IMR-90 (cell line): ENCODE measurements around the gene DCTN2. TPM values are rescaled to one million over a fixed set of nuclear protein-coding genes. Genes with fewer than 3 reads are reported as not detected.
"Not testable (repeated sequence)": the region's sequence is repeated elsewhere in the genome, so short reads cannot be mapped to it uniquely, and the experiment has no call there.

ENCODE experiments used
- ATAC-seq: fragments of 200-7000 bp; cut with Tn5 transposase; 2 replicates; pipeline ENCODE4 v1.9.1; 2020; ENCODE audit warnings: low read depth, mild to moderate bottlenecking, moderate library complexity
- BruUV-seq: library from RNA; stranded (reverse); fragments of 400-500 nt; replicated peaks from 2 replicates; lab custom pipeline; 2021; lab: Mats Ljungman, UMichigan
- CTCF ChIA-PET: fragments of 300-600 bp; formaldehyde crosslinking; extraction: SDS; loops from one replicate; lab custom pipeline; 2021; ENCODE audit warnings: antibody characterized with exemption; lab: Yijun Ruan, JAX
- POLR2A ChIA-PET: fragments of 300-600 bp; sonication (Branson Sonifier 250); formaldehyde crosslinking; loops from one replicate; lab custom pipeline; 2022; ENCODE audit warnings: antibody characterized with exemption; ENCODE audit not compliant: unreplicated experiment; lab: Charles Lee
- DNase-seq: peaks from one replicate; pipeline ENCODE4 v3.0.0; 2013
- H2AFZ ChIP-seq: replicated peaks from 2 replicates; pipeline ENCODE3; 2013; ENCODE audit warnings: low read length, mild to moderate bottlenecking; ENCODE audit not compliant: poor library complexity
- H2AK5ac ChIP-seq: 2 replicates; pipeline ENCODE4 v1.6.1; 2013; ENCODE audit warnings: low read depth, low read length, inconsistent platforms
- H2AK9ac ChIP-seq: replicated peaks from 2 replicates; pipeline ENCODE3; 2013; ENCODE audit warnings: mild to moderate bottlenecking, low read depth, low read length, moderate library complexity; ENCODE audit not compliant: poor library complexity
- H2BK120ac ChIP-seq: 2 replicates; pipeline ENCODE4 v1.6.1; 2013; ENCODE audit warnings: low read depth, low read length, inconsistent platforms
- H2BK15ac ChIP-seq: 3 replicates; pipeline ENCODE4 v1.6.1; 2013; ENCODE audit warnings: low read depth, low read length, inconsistent platforms
- H2BK20ac ChIP-seq: 2 replicates; pipeline ENCODE4 v1.6.1; 2013; ENCODE audit warnings: low read depth, mild to moderate bottlenecking, inconsistent platforms, low read length, moderate library complexity
- H2BK5ac ChIP-seq: 2 replicates; pipeline ENCODE4 v1.6.1; 2013; ENCODE audit warnings: mild to moderate bottlenecking, low read depth, low read length, inconsistent platforms; ENCODE audit not compliant: poor library complexity, severe bottlenecking
- H3K14ac ChIP-seq: replicated peaks from 2 replicates; pipeline ENCODE4 v1.6.1; 2013; ENCODE audit warnings: low read depth, low read length, inconsistent platforms
- H3K18ac ChIP-seq: 2 replicates; pipeline ENCODE4 v1.6.1; 2013; ENCODE audit warnings: low read depth, low read length, control low read depth
- H3K23ac ChIP-seq: 2 replicates; pipeline ENCODE4 v1.6.1; 2013; ENCODE audit warnings: low read depth, low read length, inconsistent platforms
- H3K27ac ChIP-seq: 2 replicates; pipeline ENCODE4 v1.5.1; 2013; ENCODE audit warnings: mild to moderate bottlenecking, control low read depth, low read length; ENCODE audit not compliant: insufficient read depth
- H3K27me3 ChIP-seq: 2 replicates; pipeline ENCODE4 v1.6.1; 2013; ENCODE audit warnings: low read length; ENCODE audit not compliant: control insufficient read depth, insufficient read depth
- H3K36me3 ChIP-seq: 2 replicates; pipeline ENCODE4 v1.6.1; 2013; ENCODE audit warnings: low read length, mixed read lengths; ENCODE audit not compliant: control insufficient read depth, insufficient read depth
- H3K4ac ChIP-seq: 2 replicates; pipeline ENCODE4 v1.6.1; 2013; ENCODE audit warnings: low read depth, low read length, inconsistent platforms
- H3K4me1 ChIP-seq: 2 replicates; pipeline ENCODE4 v1.6.1; 2013; ENCODE audit warnings: low read length, mixed read lengths; ENCODE audit not compliant: control insufficient read depth, insufficient read depth
- H3K4me2 ChIP-seq: 2 replicates; pipeline ENCODE4 v1.6.1; 2013; ENCODE audit warnings: low read depth, mild to moderate bottlenecking, control low read depth, low read length, moderate library complexity
- H3K4me3 ChIP-seq: 2 replicates; pipeline ENCODE4 v1.5.1; 2013; ENCODE audit warnings: low read depth, mild to moderate bottlenecking, control low read depth, low read length, moderate library complexity; ENCODE audit not compliant: insufficient read depth
- H3K56ac ChIP-seq: 2 replicates; pipeline ENCODE4 v1.6.1; 2013; ENCODE audit warnings: low read length, inconsistent platforms; ENCODE audit not compliant: insufficient read depth; ENCODE audit errors: extremely low read depth
- H3K79me1 ChIP-seq, 2 experiments: 2 replicates each; pipeline ENCODE4 v1.6.1; 2013; ENCODE audit warnings: low read length in 2 of 2, inconsistent platforms in 1 of 2, low read depth in 1 of 2
- H3K9ac ChIP-seq: 2 replicates; pipeline ENCODE4 v1.6.1; 2013; ENCODE audit warnings: low read depth, low read length, control low read depth
- H3K9me1 ChIP-seq: 2 replicates; pipeline ENCODE4 v1.6.1; 2013; ENCODE audit warnings: low read length, inconsistent platforms; ENCODE audit not compliant: insufficient read depth
- H3K9me3 ChIP-seq: 2 replicates; pipeline ENCODE4 v1.6.1; 2013; ENCODE audit warnings: low read length; ENCODE audit not compliant: control insufficient read depth, insufficient read depth
- H4K20me1 ChIP-seq: 2 replicates; pipeline ENCODE4 v1.6.1; 2013; ENCODE audit warnings: low read length, inconsistent platforms; ENCODE audit not compliant: insufficient read depth
- H4K5ac ChIP-seq: 2 replicates; pipeline ENCODE4 v1.6.1; 2013; ENCODE audit warnings: mild to moderate bottlenecking, low read depth, low read length, control low read depth
- H4K8ac ChIP-seq, 2 experiments: 2 replicates each; pipeline ENCODE4 v1.6.1; 2013; ENCODE audit warnings: low read depth in 2 of 2, low read length in 2 of 2, control low read depth in 1 of 2, inconsistent platforms in 1 of 2
- H4K91ac ChIP-seq: 2 replicates; pipeline ENCODE4 v1.6.1; 2013; ENCODE audit warnings: low read depth, low read length, inconsistent platforms; ENCODE audit not compliant: insufficient read depth
- WGBS, 2 experiments: methylation state at CpG; one replicate each; pipeline versions ENCODE4 v1.1.5 to v1.1.7; 2013; ENCODE audit warnings: missing lambda C conversion rate in 2 of 2; ENCODE audit not compliant: insufficient read length in 1 of 2; ENCODE audit errors: extremely low coverage in 2 of 2; 5-methylcytosine and 5-hydroxymethylcytosine counted together
- dilution Hi-C: fragments of 300-500 bp; cut with HindIII; formaldehyde crosslinking; loops from one replicate; pipeline ENCODE4 v1.14.3; 2018; ENCODE audit warnings: low sequenced_read_pairs; ENCODE audit not compliant: unreplicated experiment
- in situ Hi-C: fragments of 300-500 bp; cut with MboI; formaldehyde crosslinking; loops from 3 replicates; pipeline ENCODE4 v1.14.3; 2019; ENCODE audit warnings: low sequenced_read_pairs, inconsistent platforms, mixed read lengths
- intact Hi-C: fragments of 100-400 bp; cut with micrococcal nuclease; formaldehyde crosslinking; loops from 2 replicates; pipeline ENCODE4 v1.10.0; 2022
- polyA plus RNA-seq, 3 experiments: library from polyadenylated mRNA; depleted of rRNA; stranded (reverse); fragments of >200 nt; gene quantifications; 2 replicates each; pipeline ENCODE4 v1.2.3, GENCODE V29; 2012; ENCODE audit warnings: low replicate concordance in 1 of 3
- total RNA-seq: library from RNA; depleted of rRNA; stranded (reverse); fragments of >200 nt; gene quantifications from 2 replicates; pipeline ENCODE4 v1.2.3, GENCODE V29; 2012

DCTN2 gene
- total and polyA plus RNA-seq, 2 of the 4 experiments (the other 2 are of a cell fraction), result 125 to 130 TPM

DNA sequence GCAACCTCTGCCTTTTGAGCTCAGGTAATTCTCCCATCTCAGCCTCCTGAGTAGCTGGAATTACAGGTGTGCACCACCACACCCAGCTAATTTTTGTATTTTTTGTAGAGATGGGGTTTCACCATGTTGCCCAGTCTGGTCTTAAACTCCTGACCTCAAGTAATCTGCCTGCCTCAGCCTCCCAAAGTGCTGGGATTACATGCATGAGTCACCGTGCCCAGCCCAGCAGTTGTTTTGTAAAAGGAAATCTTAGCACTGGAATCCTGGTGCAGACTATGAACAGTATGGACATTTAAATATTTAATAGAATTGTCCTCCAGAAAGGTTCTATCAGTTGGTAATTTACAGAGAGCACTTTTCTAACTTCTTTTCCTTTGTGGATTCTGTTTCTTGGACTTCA, 14.1 kb upstream of the DCTN2 start:
- H3K14ac ChIP-seq, H2AK5ac ChIP-seq, H4K91ac ChIP-seq, H3K9me3 ChIP-seq, H3K79me1 ChIP-seq, H3K4me1 ChIP-seq, H2BK120ac ChIP-seq, H2AFZ ChIP-seq, H2BK5ac ChIP-seq, H4K20me1 ChIP-seq, POLR2A ChIA-PET, H3K9ac ChIP-seq, BruUV-seq, H3K23ac ChIP-seq, H2BK15ac ChIP-seq, H4K8ac ChIP-seq, H3K4ac ChIP-seq, H3K18ac ChIP-seq, H3K27ac ChIP-seq, H2AK9ac ChIP-seq, H3K4me2 ChIP-seq, H3K9me1 ChIP-seq, H3K56ac ChIP-seq, H4K5ac ChIP-seq, H2BK20ac ChIP-seq, H3K36me3 ChIP-seq, in situ Hi-C loops, H3K4me3 ChIP-seq: not testable (repeated sequence)
- intact Hi-C loops, result loop anchor here (10.0 kb wide), 1 partner anchor 1304 kb away; no protein-coding TSS in a partner anchor
- DNase-seq (peak; percentile 20), ATAC-seq (peak; percentile 74; the same call in 1 of the 2 replicates)
- dilution Hi-C loops, result loop anchor here (25.0 kb wide), 1 partner anchor 101 kb away; no protein-coding TSS in a partner anchor
- H3K27me3 ChIP-seq, result peaks cover 11% of the 10 kb centered on the region
- CTCF ChIA-PET, result interaction anchor here (1.1 to 1.5 kb wide), 3 partner anchors 14 to 72 kb away, joined by 3 read pairs; partner anchors contain the start of genes B4GALNT1 and DCTN2
- no CpG with 5 or more reads among the region's 1 CpG for WGBS, 2 experiments
